Subcutaneous abdominal adipose tissue (tissue), 5 donors: ENCODE results near the gene GSDME.

Experiments
- H3K27ac ChIP-seq: one replicate; pipeline ENCODE4 v1.7.0; 2013; ENCODE audit warnings: low read depth, mild to moderate bottlenecking, inconsistent platforms, low read length, moderate library complexity
- H3K27me3 ChIP-seq, 5 donors: one replicate each; pipeline ENCODE4 v1.7.0; 2013; ENCODE audit warnings: low read length in 5 of 5, inconsistent platforms in 1 of 5; ENCODE audit not compliant: control insufficient read depth in 5 of 5, insufficient read depth in 4 of 5
- H3K36me3 ChIP-seq, 5 donors: one replicate each; pipeline ENCODE4 v1.7.0; 2013; ENCODE audit warnings: low read length in 5 of 5; ENCODE audit not compliant: control insufficient read depth in 5 of 5, insufficient read depth in 5 of 5
- H3K4me1 ChIP-seq, 5 donors: one replicate each; pipeline ENCODE4 v1.7.0; 2013; ENCODE audit warnings: low read length in 5 of 5, mild to moderate bottlenecking in 3 of 5, moderate library complexity in 1 of 5; ENCODE audit not compliant: control insufficient read depth in 5 of 5, insufficient read depth in 5 of 5
- H3K4me3 ChIP-seq, 5 donors: one replicate each; pipeline ENCODE4 v1.7.0; 2013; ENCODE audit warnings: low read length in 5 of 5, low read depth in 1 of 5
- H3K9ac ChIP-seq, 5 donors: one replicate each; pipeline ENCODE4 v1.7.0; 2013; ENCODE audit warnings: low read length in 5 of 5, mild to moderate bottlenecking in 4 of 5, moderate library complexity in 3 of 5
- H3K9me3 ChIP-seq, 5 donors: one replicate each; pipeline ENCODE4 v1.7.0; 2013; ENCODE audit warnings: low read length in 5 of 5; ENCODE audit not compliant: control insufficient read depth in 5 of 5
- donor health status: healthy.
- donor health status: healthy.
- donor health status: healthy.
- donor health status: healthy.
- donor health status: healthy.

Gene GSDME

DNA sequence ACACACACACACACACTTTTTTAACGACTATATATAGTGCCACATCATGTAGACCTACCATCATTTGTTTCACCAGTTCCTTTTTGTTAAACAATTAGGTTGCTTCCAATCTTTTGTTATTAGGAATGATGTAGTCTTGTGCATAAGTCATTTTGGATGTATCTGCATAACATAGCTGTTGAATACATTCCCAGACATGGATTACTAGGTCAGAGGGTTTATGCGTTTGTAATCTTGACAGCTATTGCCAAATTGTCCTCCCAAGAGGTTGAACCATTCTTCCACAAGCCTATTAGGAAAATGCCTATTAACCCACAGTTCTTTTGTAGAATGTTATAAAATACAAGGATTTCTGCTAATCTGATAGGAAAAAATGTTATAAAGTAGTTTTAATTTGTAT lies 96.7 kb downstream of the GSDME start:
- Histone ChIP-seq H3K36me3 (no peaks in the 10 kb centered on the region), H3K9me3 (no peaks in the 10 kb centered on the region), H3K9ac (no peak overlapping the region), H3K4me1 (peaks cover 0 to 25% (median 21%) of the 10 kb centered on the region in 5 donors), H3K27ac (peak overlapping the region; percentile 63), H3K27me3 (no peaks in the 10 kb centered on the region), H3K4me3 (no peak overlapping the region)

DNA sequence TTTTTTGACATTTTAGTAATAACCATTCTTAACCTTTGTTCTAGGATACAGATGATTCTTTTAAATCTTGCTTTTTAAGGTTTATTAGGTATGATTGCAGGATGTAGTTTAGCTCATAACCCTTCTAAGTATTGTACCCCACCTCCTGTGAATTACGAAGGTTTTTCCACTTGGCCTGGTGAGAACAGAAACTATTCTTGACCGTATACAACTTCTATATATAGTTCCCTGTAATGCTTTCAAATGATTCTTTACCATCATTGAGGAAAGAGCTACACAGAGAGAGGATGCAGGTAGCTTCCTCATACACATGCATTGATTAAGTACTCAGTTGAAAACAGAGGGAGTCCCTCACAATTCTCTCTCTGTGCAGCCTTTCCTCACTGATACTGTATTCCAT lies 97.8 kb downstream of the GSDME start:
- no peaks in the 10 kb centered on the region for H3K36me3 ChIP-seq
- no peaks in the 10 kb centered on the region for H3K9me3 ChIP-seq
- H3K27ac ChIP-seq = no peak overlapping the region
- no peak overlapping the region for H3K9ac ChIP-seq
- no peaks in the 10 kb centered on the region for H3K27me3 ChIP-seq
- H3K4me3 ChIP-seq = no peak overlapping the region
- H3K4me1 ChIP-seq = peaks cover 0 to 23% (median 20%) of the 10 kb centered on the region in 5 donors

DNA sequence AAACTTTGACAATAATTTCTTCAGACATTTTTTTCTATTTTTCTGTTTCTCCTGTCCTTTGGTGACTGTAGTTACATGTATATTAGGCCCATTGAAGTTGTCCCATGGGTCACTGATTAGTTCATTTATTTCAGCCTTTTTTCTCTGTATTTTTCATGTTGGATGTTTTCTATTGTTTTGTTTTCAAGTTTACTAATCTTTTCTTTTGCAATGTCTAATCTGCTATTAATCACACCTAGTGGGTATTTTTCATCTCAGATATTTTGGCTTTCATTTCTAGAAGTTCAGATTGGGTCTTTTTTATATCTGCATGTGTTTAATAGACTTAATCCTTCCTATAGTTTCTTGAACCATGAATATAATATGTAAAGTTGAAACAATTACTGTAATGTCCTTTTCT lies 99.3 kb downstream of the GSDME start:
- Histone ChIP-seq H3K36me3 (no peaks in the 10 kb centered on the region), H3K27ac (no peak overlapping the region), H3K9ac (no peak overlapping the region), H3K9me3 (no peaks in the 10 kb centered on the region), H3K27me3 (no peaks in the 10 kb centered on the region), H3K4me1 (peaks cover 0 to 29% (median 20%) of the 10 kb centered on the region in 5 donors), H3K4me3 (no peak overlapping the region)

DNA sequence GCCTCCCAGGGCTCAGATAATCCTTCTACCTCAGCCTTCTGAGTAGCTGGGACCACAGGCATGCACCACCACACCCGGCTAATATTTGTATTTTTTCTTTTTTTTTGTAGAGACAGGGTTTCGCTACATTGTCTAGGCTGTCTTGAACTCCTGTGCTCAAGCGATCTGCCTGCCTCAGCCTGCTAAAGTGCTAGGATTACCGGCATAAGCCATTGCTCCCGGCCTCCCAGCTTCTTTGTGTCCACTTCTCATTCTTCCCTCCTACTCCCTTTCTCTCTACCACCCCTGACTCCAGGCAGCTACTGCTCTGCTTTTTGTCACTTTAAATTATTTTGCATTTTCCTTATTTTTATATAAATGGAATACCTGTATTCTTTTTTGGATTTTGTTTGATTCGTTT lies 100.7 kb downstream of the GSDME start:
- H3K27me3 ChIP-seq = no peaks in the 10 kb centered on the region
- no peak overlapping the region for H3K9ac ChIP-seq
- peaks cover 0 to 37% (median 20%) of the 10 kb centered on the region in 5 donors for H3K4me1 ChIP-seq
- no peaks in the 10 kb centered on the region for H3K9me3 ChIP-seq
- no peak overlapping the region for H3K27ac ChIP-seq
- H3K4me3 ChIP-seq = no peak overlapping the region
- no peaks in the 10 kb centered on the region for H3K36me3 ChIP-seq

DNA sequence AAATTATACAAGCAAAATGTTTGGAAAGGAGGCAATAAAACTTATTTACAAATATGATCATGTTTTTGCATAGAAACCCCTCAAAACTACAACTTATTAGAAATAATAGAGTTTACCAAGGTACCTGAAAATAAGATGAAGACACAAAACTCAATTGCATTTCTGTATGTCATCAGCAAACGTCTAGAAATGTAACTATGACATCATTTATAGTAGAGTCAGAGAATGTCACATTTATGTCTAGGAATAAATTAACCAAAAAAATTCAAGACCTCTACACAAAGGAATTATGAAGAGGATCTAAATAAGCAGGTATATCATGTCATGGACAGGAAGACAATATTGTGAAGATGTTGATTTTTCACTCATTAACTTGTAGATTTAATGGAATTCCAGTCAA lies 103.0 kb downstream of the GSDME start:
- H3K4me1 ChIP-seq = peaks cover 0 to 15% (median 6%) of the 10 kb centered on the region in 5 donors

DNA sequence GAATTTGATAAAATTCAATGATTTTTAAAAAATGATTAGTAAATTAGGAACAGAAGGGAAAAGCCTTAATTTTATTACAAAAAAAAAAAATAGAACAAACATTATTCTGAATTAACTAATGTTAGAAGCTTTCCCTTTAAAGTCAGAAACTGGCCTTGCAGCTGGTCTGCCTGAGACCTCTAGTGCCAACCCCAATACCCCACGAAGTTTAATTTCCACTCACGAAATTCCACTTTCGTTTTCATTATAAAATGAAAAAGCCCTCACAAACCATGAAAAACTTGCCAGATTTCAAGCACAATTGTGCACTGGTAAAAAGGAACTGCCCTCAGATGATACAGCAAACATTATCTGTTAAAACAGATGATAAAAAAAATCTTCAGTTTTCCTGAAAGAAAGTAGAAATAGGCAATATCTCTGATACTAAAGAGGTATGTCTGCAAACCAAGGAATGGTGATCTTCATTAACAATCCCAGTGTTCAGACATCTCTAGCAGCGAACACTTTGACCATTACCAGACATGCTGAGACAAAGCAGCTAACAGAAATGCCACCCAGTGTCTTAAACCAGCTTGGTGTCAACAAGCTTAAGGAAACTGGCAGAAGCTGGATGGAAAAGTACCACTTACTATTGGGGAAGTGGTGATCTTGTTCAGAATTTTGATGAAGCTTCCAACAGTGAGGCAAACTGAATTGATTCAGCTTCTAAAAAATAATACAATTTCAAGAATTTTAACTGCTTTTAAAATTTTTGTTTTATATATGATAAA lies 103.8 kb downstream of the GSDME start:
- no peaks in the 10 kb centered on the region for H3K27me3 ChIP-seq
- no peaks in the 10 kb centered on the region for H3K9me3 ChIP-seq
- peak overlapping the region; percentile 42 to 67 (median 55) for H3K4me3 ChIP-seq
- H3K9ac ChIP-seq = peak overlapping the region in 4 of 5 donors; percentile 2 to 73 (median 46)
- H3K27ac ChIP-seq = peak overlapping the region; percentile 35
- H3K36me3 ChIP-seq = no peaks in the 10 kb centered on the region
- peaks cover 0 to 14% (median 6%) of the 10 kb centered on the region in 5 donors for H3K4me1 ChIP-seq

More for the DNA sequence above, 103.0 kb downstream of the GSDME start:
- Histone ChIP-seq H3K9ac (no peak overlapping the region), H3K27ac (no peak overlapping the region), H3K36me3 (no peaks in the 10 kb centered on the region), H3K4me3 (no peak overlapping the region), H3K27me3 (no peaks in the 10 kb centered on the region), H3K9me3 (no peaks in the 10 kb centered on the region)

DNA sequence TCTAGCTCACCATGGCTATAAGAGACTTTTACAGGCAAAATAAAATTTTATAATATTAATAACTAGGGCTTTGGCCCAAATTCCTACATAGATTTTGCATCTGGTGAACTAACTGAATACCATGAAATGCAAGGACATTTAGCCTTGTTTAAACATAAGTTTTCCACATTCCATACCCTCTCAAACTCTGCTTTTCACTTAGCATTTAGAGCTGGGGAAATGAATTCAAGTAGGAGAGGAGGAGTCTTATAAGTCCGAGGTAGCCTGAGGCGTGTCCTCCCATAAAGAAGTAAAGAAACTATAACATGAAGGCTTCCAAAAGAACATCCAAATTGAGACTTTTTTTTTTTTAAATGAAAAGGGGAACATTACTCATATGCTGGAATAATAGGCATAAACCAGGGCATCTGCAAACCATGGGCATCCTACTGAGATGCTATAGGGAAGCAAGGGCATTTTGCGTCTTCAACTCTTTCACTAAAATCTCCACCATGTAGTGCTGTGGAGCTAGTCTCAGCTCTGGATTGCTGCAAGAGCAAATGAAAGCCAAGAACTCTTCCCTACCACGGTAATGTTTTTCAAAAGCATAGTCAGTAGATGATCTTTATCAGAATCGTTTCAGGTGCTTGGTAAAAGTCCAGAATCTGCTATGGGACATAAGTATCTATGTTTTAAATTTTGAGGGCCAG lies 104.9 kb downstream of the GSDME start:
- Histone ChIP-seq H3K9me3 (no peaks in the 10 kb centered on the region), H3K36me3 (no peaks in the 10 kb centered on the region), H3K4me1 (peaks cover 0 to 14% (median 6%) of the 10 kb centered on the region in 5 donors), H3K27me3 (no peaks in the 10 kb centered on the region), H3K27ac (no peak overlapping the region), H3K4me3 (peak overlapping the region in 4 of 5 donors; percentile 32 to 67 (median 45)), H3K9ac (peak overlapping the region in 1 of 5 donors; percentile 31)
